PC-3 (cell line): ENCODE measurements around the gene BCAP29. TPM values are rescaled to one million over a fixed set of nuclear protein-coding genes. Genes with fewer than 3 reads are reported as not detected.

Experiments used
- ATAC-seq: fragments of 200-7000 bp; cut with Tn5 transposase; 2 replicates; pipeline ENCODE4 v1.9.1; 2020; ENCODE audit warnings: mild to moderate bottlenecking, moderate library complexity
- BruUV-seq: library from RNA; stranded (reverse); fragments of 400-500 nt; replicated peaks from 2 replicates; lab custom pipeline; 2021; lab: Mats Ljungman, UMichigan
- CTCF ChIA-PET: fragments of 300-600 bp; sonication (Branson Sonifier 250); formaldehyde crosslinking; loops from one replicate; lab custom pipeline; 2022; ENCODE audit warnings: antibody characterized with exemption; lab: Charles Lee
- POLR2A ChIA-PET: fragments of 300-600 bp; sonication (Branson Sonifier 250); formaldehyde crosslinking; loops from one replicate; lab custom pipeline; 2022; ENCODE audit warnings: antibody characterized with exemption; ENCODE audit not compliant: unreplicated experiment; lab: Charles Lee
- DNase-seq: peaks from one replicate; pipeline ENCODE4 v3.0.0-alpha.2; 2015
- H2AFZ ChIP-seq: fragments of 300-600 bp; sonication (generic); 2 replicates; pipeline ENCODE4 v1.6.0; 2016; ENCODE audit warnings: antibody characterized with exemption, low read length
- H3F3A ChIP-seq: fragments of 300-600 bp; sonication (generic); one replicate; pipeline ENCODE4 v1.6.0; 2017; ENCODE audit warnings: antibody characterized with exemption, low read length, control low read depth, mild to moderate bottlenecking; ENCODE audit not compliant: unreplicated experiment
- H3K27ac ChIP-seq: fragments of 300-600 bp; sonication (generic); 2 replicates; pipeline ENCODE4 v1.5.1; 2016; ENCODE audit warnings: mild to moderate bottlenecking, low read length
- H3K27me3 ChIP-seq: fragments of 300-600 bp; sonication (generic); 2 replicates; pipeline ENCODE4 v1.6.1; 2016; ENCODE audit warnings: low read length, mixed read lengths
- H3K36me3 ChIP-seq: fragments of 300-600 bp; sonication (generic); 2 replicates; pipeline ENCODE4 v1.6.1; 2016; ENCODE audit warnings: low read depth, mixed run types, low read length, mixed read lengths
- H3K4me1 ChIP-seq: fragments of 300-600 bp; sonication (generic); 2 replicates; pipeline ENCODE4 v1.5.1; 2016; ENCODE audit warnings: low read length; ENCODE audit not compliant: insufficient read depth
- H3K4me2 ChIP-seq: fragments of 300-600 bp; sonication (generic); 2 replicates; pipeline ENCODE4 v1.6.0; 2016; ENCODE audit warnings: low read length
- H3K4me3 ChIP-seq: fragments of 300-600 bp; sonication (generic); 2 replicates; pipeline ENCODE4 v1.5.1; 2016; ENCODE audit warnings: mild to moderate bottlenecking, low read length, mixed read lengths
- H3K79me2 ChIP-seq: fragments of 300-600 bp; sonication (generic); 2 replicates; pipeline ENCODE4 v1.6.1; 2017; ENCODE audit warnings: low read length, mixed read lengths
- H3K9ac ChIP-seq: fragments of 300-600 bp; sonication (generic); 2 replicates; pipeline ENCODE4 v1.6.0; 2016; ENCODE audit warnings: mild to moderate bottlenecking, low read length
- H3K9me2 ChIP-seq: fragments of 300-600 bp; sonication (generic); replicated peaks from 2 replicates; pipeline ENCODE4 v1.6.1; 2016; ENCODE audit warnings: mixed run types, low read length, mixed read lengths
- H3K9me3 ChIP-seq: fragments of 300-600 bp; sonication (generic); 2 replicates; pipeline ENCODE4 v1.6.1; 2016; ENCODE audit warnings: low read length, mixed read lengths
- H4K20me1 ChIP-seq: fragments of 300-600 bp; sonication (generic); 2 replicates; pipeline ENCODE4 v1.6.1; 2016; ENCODE audit warnings: low read length, mixed read lengths
- CTCF ChIP-seq: fragments of 300-600 bp; sonication (generic); conservative IDR thresholded peaks from 2 replicates; pipeline ENCODE4 v1.5.1; 2017; ENCODE audit warnings: antibody characterized with exemption, low read depth, mild to moderate bottlenecking, low read length
- EZH2 ChIP-seq: fragments of 300-600 bp; sonication (generic); IDR thresholded peaks from one replicate; pipeline ENCODE4 v1.6.1; 2017; ENCODE audit warnings: antibody characterized with exemption, mild to moderate bottlenecking, low read length; ENCODE audit not compliant: unreplicated experiment
- EZH2phosphoT487 ChIP-seq: fragments of 300-600 bp; sonication (generic); IDR thresholded peaks from 2 replicates; pipeline ENCODE4 v1.6.1; 2018; ENCODE audit warnings: mild to moderate bottlenecking, antibody characterized with exemption, low read length, borderline replicate concordance
- intact Hi-C: fragments of 100-400 bp; cut with micrococcal nuclease; formaldehyde crosslinking; loops from 2 replicates; pipeline ENCODE4 v1.9.0; 2023
- total RNA-seq: library from RNA; depleted of rRNA; stranded (reverse); fragments of >200 nt; gene quantifications from 2 replicates; pipeline ENCODE4 v1.2.3, GENCODE V29; 2014

Gene BCAP29
- total RNA-seq, 1 experiment from 2014 or later: 65.9 TPM

- no peak for TF ChIP-seq EZH2
- no peak for TF ChIP-seq EZH2phosphoT487
- TF ChIP-seq CTCF: no peak
- H3K27me3 ChIP-seq: no peaks in the 10 kb centered on the region
- peak overlapping the region; percentile 43; the same call in 1 of the 2 replicates for H3K27ac ChIP-seq
- H3F3A ChIP-seq: peaks cover 5% of the 10 kb centered on the region
- H4K20me1 ChIP-seq: no peaks in the 10 kb centered on the region
- peak; percentile 59 for DNase-seq
- H3K4me3 ChIP-seq: no peak overlapping the region
- ChIA-PET CTCF (no interaction called here), POLR2A (interaction anchor here (0.6 kb wide), 1 partner anchor 21 kb away, joined by 3 read pairs; no protein-coding TSS in a partner anchor)
- ATAC-seq: peak; percentile 35
- peaks cover 45% of the 10 kb centered on the region for H3K4me1 ChIP-seq
- intact Hi-C loops: no loop called here
- H3K9ac ChIP-seq: no peak overlapping the region
- no peaks in the 10 kb centered on the region for H3K9me3 ChIP-seq
- H3K79me2 ChIP-seq: no peaks in the 10 kb centered on the region
- BruUV-seq: no TSS peak
- H3K9me2 ChIP-seq: no peaks in the 10 kb centered on the region
- peaks cover 9% of the 10 kb centered on the region; the same call in 1 of the 2 replicates for H3K36me3 ChIP-seq
- peak overlapping the region; percentile 45 for H3K4me2 ChIP-seq
- no peak overlapping the region for H2AFZ ChIP-seq
These were observed 36.0 kb downstream of the BCAP29 start for GRCh38 chr7:107615910-107616680.

GRCh38 chr7:107622429-107622828, 42.4 kb downstream of the BCAP29 start:
- Histone ChIP-seq H3K27me3 (no peaks in the 10 kb centered on the region), H3K4me3 (no peak overlapping the region), H3K27ac (no peak overlapping the region), H3K9me2 (no peaks in the 10 kb centered on the region), H3K4me2 (no peak overlapping the region), H3K9ac (no peak overlapping the region), H4K20me1 (no peaks in the 10 kb centered on the region), H3K79me2 (no peaks in the 10 kb centered on the region), H3K9me3 (no peaks in the 10 kb centered on the region), H2AFZ (no peak overlapping the region), H3F3A (no peaks in the 10 kb centered on the region), H3K36me3 (no peaks in the 10 kb centered on the region; the same call in 1 of the 2 replicates), H3K4me1 (peaks cover 12% of the 10 kb centered on the region)
- no TSS peak for BruUV-seq
- ChIA-PET CTCF (no interaction called here), POLR2A (no interaction called here)
- TF ChIP-seq EZH2 (no peak), CTCF (no peak), EZH2phosphoT487 (no peak)
- peak; percentile 62 for DNase-seq
- ATAC-seq: peak; percentile 50
- intact Hi-C loops: no loop called here

DNA sequence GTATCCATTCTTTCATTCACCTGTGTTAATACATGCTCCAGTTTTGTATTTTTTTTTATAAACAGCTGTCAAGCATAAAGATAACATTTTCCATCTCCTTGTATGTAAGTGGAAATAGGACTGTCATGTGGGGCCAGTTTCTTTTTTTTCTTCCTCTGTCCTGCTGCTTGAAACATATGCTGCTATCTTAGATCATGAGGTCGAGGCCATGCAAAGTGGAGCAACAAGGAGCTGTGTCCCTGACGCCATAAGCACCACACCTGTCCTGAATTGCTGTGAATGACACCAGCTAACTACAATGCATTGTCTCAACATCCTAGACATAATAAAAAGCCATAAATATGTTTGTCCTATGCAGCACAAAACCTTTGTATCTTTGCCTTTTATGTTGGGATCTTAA, 42.8 kb downstream of the BCAP29 start:
- Histone ChIP-seq H3K27me3 (no peaks in the 10 kb centered on the region), H3K79me2 (no peaks in the 10 kb centered on the region), H3K9ac (no peak overlapping the region), H3K4me3 (no peak overlapping the region), H4K20me1 (no peaks in the 10 kb centered on the region), H3K4me2 (no peak overlapping the region), H2AFZ (no peak overlapping the region), H3K9me3 (no peaks in the 10 kb centered on the region), H3K9me2 (no peaks in the 10 kb centered on the region), H3F3A (no peaks in the 10 kb centered on the region), H3K36me3 (no peaks in the 10 kb centered on the region; the same call in 1 of the 2 replicates), H3K27ac (no peak overlapping the region), H3K4me1 (peaks cover 12% of the 10 kb centered on the region)
- intact Hi-C loops: no loop called here
- no peak for ATAC-seq
- TF ChIP-seq EZH2 (no peak), EZH2phosphoT487 (no peak), CTCF (no peak)
- ChIA-PET POLR2A (no interaction called here), CTCF (no interaction called here)
- no TSS peak for BruUV-seq
- no peak for DNase-seq
